ENCODE results near the gene CCNY.

GRCh38 chr10:35446439-35446838 lies 110.1 kb downstream of the CCNY start:
- TF ChIP-seq, protein P1, sequence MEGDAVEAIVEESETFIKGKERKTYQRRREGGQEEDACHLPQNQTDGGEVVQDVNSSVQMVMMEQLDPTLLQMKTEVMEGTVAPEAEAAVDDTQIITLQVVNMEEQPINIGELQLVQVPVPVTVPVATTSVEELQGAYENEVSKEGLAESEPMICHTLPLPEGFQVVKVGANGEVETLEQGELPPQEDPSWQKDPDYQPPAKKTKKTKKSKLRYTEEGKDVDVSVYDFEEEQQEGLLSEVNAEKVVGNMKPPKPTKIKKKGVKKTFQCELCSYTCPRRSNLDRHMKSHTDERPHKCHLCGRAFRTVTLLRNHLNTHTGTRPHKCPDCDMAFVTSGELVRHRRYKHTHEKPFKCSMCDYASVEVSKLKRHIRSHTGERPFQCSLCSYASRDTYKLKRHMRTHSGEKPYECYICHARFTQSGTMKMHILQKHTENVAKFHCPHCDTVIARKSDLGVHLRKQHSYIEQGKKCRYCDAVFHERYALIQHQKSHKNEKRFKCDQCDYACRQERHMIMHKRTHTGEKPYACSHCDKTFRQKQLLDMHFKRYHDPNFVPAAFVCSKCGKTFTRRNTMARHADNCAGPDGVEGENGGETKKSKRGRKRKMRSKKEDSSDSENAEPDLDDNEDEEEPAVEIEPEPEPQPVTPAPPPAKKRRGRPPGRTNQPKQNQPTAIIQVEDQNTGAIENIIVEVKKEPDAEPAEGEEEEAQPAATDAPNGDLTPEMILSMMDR (IDR thresholded peaks at IDR 0.05) = no peak
- TF ChIP-seq POLR2A (IDR thresholded peaks at IDR 0.05) = no peak

All from lower leg skin (tissue), 3 donors.